GM23248 (cell line): ENCODE measurements around the gene NR2C2. TPM values are rescaled to one million over a fixed set of nuclear protein-coding genes. Genes with fewer than 3 reads are reported as not detected.
A peak's percentile ranks its signal among the peaks of the same experiment; 100 is the strongest.

Experiments
- DNase-seq: peaks from one replicate; pipeline ENCODE4 v3.0.0-alpha.2; 2015
- H2AFZ ChIP-seq: fragments of 200-600 bp; sonication (generic); 2 replicates; pipeline ENCODE4 v1.6.1; 2016; ENCODE audit warnings: antibody characterized with exemption
- H3F3A ChIP-seq: fragments of 200-600 bp; sonication (generic); 2 replicates; pipeline ENCODE4 v1.6.1; 2016; ENCODE audit warnings: mild to moderate bottlenecking, antibody characterized with exemption, mixed run types; ENCODE audit not compliant: insufficient read depth
- H3K27ac ChIP-seq: fragments of 200-600 bp; sonication (generic); 2 replicates; pipeline ENCODE4 v1.5.1; 2016; ENCODE audit warnings: mild to moderate bottlenecking
- H3K27me3 ChIP-seq: fragments of 200-600 bp; sonication (generic); replicated peaks from 2 replicates; pipeline ENCODE4 v1.6.1; 2016; ENCODE audit warnings: mild to moderate bottlenecking; ENCODE audit not compliant: insufficient read depth
- H3K36me3 ChIP-seq: fragments of 200-600 bp; sonication (generic); 2 replicates; pipeline ENCODE4 v1.6.1; 2016; ENCODE audit warnings: low read depth, mild to moderate bottlenecking
- H3K4me1 ChIP-seq: fragments of 200-600 bp; sonication (generic); 2 replicates; pipeline ENCODE4 v1.6.1; 2016; ENCODE audit warnings: mild to moderate bottlenecking; ENCODE audit not compliant: insufficient read depth
- H3K4me2 ChIP-seq: fragments of 200-600 bp; sonication (generic); one replicate; pipeline ENCODE4 v1.6.1; 2016; ENCODE audit warnings: mild to moderate bottlenecking; ENCODE audit not compliant: unreplicated experiment
- H3K4me3 ChIP-seq: fragments of 200-600 bp; sonication (generic); 2 replicates; pipeline ENCODE4 v1.5.1; 2016; ENCODE audit warnings: mild to moderate bottlenecking
- H3K79me2 ChIP-seq: fragments of 200-600 bp; sonication (generic); 2 replicates; pipeline ENCODE4 v1.6.1; 2016; ENCODE audit warnings: mild to moderate bottlenecking; ENCODE audit not compliant: insufficient read depth
- H3K9ac ChIP-seq: fragments of 200-600 bp; sonication (generic); 2 replicates; pipeline ENCODE4 v1.6.1; 2016; ENCODE audit warnings: mild to moderate bottlenecking
- H3K9me2 ChIP-seq: fragments of 200-600 bp; sonication (generic); 2 replicates; pipeline ENCODE4 v1.6.1; 2016; ENCODE audit warnings: mixed run types, mild to moderate bottlenecking, moderate library complexity; ENCODE audit not compliant: insufficient read depth
- H3K9me3 ChIP-seq: fragments of 200-600 bp; sonication (generic); one replicate; pipeline ENCODE4 v1.6.1; 2017; ENCODE audit warnings: low read depth
- H4K20me1 ChIP-seq: fragments of 200-600 bp; sonication (generic); 2 replicates; pipeline ENCODE4 v1.6.0; 2016; ENCODE audit not compliant: insufficient read depth
- EZH2 ChIP-seq: fragments of 200-600 bp; sonication (generic); IDR thresholded peaks from 2 replicates; pipeline ENCODE4 v1.6.1; 2018; ENCODE audit warnings: antibody characterized with exemption, mild to moderate bottlenecking; ENCODE audit not compliant: insufficient read depth, poor library complexity, severe bottlenecking
- EZH2phosphoT487 ChIP-seq: fragments of 200-600 bp; sonication (generic); IDR thresholded peaks from 2 replicates; pipeline ENCODE4 v1.6.1; 2018; ENCODE audit warnings: antibody characterized with exemption, moderate library complexity, mild to moderate bottlenecking, low read depth; ENCODE audit not compliant: insufficient read depth
- WGBS, 2 experiments: methylation state at CpG; one replicate each; pipeline ENCODE4 v1.1.6; 2015 to 2017; ENCODE audit warnings: low lambda C conversion rate in 2 of 2, low coverage in 1 of 2; ENCODE audit errors: missing lambda C conversion rate in 2 of 2; 5-methylcytosine and 5-hydroxymethylcytosine counted together
- in situ Hi-C: fragments of 300-500 bp; cut with MboI; formaldehyde crosslinking; loops from 2 replicates; pipeline ENCODE4 v1.15.0; 2020
- polyA plus RNA-seq: library from polyadenylated mRNA; unstranded; fragments of >200 nt; fragmentation: Nextera tagmentation; extraction: Ambion mirVana; gene quantifications from 2 replicates; pipeline ENCODE4 v1.2.1, GENCODE V29; 2016
- total RNA-seq: library from RNA; depleted of rRNA; stranded (reverse); fragments of >200 nt; shearing (Covaris generic); gene quantifications from 2 replicates; pipeline ENCODE4 v1.2.3, GENCODE V29; 2014

Gene NR2C2
- total and polyA plus RNA-seq, 2 experiments from 2014 or later, result 9.6 to 27.5 TPM

GRCh38 chr3:14988988-14989394 is 41.6 kb downstream of the NR2C2 start:
- Histone ChIP-seq H3K9ac (no peak overlapping the region), H4K20me1 (0 out of 2 replicates have a peak, but pooled peaks cover 7% of the 10 kb centered on the region), H3K4me1 (peaks cover 20% of the 10 kb centered on the region; the same call in 1 of the 2 replicates), H3K4me3 (no peak overlapping the region), H3K36me3 (no peaks in the 10 kb centered on the region), H3K4me2 (no peak overlapping the region), H3K9me2 (no peaks in the 10 kb centered on the region), H3K9me3 (no peaks in the 10 kb centered on the region), H2AFZ (no peak overlapping the region), H3K79me2 (peaks cover 100% of the 10 kb centered on the region), H3K27me3 (no peaks in the 10 kb centered on the region), H3K27ac (no peak overlapping the region), H3F3A (no peaks in the 10 kb centered on the region)
- no peak for DNase-seq
- WGBS, 2 experiments, result 88 to 92% methylated on average over 3 of the region's 3 CpGs
- in situ Hi-C loops, result no loop called here
- TF ChIP-seq EZH2phosphoT487 (no peak), EZH2 (no peak)

DNA sequence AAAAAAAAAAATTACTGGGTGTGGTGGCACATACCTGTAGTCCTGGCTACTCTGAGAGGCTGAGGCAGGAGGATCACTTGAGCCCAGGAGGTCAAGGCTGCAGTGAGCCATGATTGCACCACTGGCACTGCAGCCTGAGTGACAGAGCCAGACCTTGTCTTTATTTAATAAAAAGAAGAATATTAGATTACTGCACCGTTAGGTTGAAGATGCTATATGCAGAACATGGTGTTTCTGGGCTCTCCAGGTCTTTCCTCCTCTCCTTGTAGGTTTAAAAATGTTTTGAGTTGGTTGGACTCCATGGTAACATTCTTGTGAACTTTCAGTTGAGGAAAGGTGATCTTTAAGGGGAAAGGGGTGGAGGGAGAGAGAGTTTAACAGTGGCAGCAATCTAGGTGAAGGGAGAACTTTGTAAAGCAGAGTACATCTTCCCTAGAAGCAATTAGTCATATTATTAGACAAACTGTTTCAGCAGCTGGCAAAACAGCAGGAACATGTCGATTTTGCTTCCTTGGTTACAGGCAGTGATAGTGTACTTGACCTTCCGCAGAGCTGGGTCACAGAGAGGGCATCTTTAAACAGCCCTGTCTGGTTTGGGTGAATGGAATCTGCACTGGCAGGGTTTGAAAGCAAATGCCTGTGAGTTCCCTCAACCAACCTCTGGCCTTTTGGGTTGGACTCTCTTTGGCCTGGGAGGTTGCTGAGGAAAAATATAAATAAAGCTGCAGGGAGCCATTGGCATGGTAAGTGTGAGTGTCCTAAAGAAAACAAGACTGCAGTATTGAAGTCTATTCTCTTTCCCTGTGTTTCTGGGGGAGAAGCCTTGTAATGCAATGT is 42.8 kb downstream of the NR2C2 start:
- Histone ChIP-seq H3K79me2 (peaks cover 100% of the 10 kb centered on the region), H3K27ac (no peak overlapping the region), H3K9me3 (no peaks in the 10 kb centered on the region), H4K20me1 (0 out of 2 replicates have a peak, but pooled peaks cover 7% of the 10 kb centered on the region), H2AFZ (no peak overlapping the region), H3K9me2 (no peaks in the 10 kb centered on the region), H3K36me3 (no peaks in the 10 kb centered on the region), H3K4me1 (peaks cover 20% of the 10 kb centered on the region; the same call in 1 of the 2 replicates), H3K9ac (no peak overlapping the region), H3K27me3 (no peaks in the 10 kb centered on the region), H3K4me2 (no peak overlapping the region), H3K4me3 (no peak overlapping the region), H3F3A (no peaks in the 10 kb centered on the region)
- TF ChIP-seq EZH2phosphoT487, result no peak
- TF ChIP-seq EZH2, result no peak
- in situ Hi-C loops, result no loop called here
- peak; percentile 18 for DNase-seq
- 44 to 57% methylated on average over 3 of the region's 3 CpGs for WGBS, 2 experiments

DNA sequence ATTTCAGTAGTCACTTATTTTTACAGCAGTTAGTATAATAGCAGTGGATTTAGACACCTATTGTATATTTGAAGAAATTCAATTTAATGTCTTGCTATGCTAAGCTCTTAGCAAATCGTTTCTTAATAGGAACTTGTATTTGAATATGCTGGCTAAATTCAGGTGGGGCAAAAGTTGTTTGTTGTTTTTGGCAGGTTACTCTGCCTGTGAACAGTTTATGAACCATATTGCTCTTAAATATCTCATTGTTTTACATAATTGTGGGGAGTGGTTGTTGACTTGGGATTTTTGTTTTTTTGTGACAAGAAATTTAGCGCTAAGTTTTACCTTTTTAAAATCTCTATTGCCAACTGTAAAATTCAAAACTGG is 43.4 kb downstream of the NR2C2 start:
- Histone ChIP-seq H3K27me3 (no peaks in the 10 kb centered on the region), H3K9ac (no peak overlapping the region), H3K4me2 (no peak overlapping the region), H3K9me3 (no peaks in the 10 kb centered on the region), H3K4me1 (peaks cover 20% of the 10 kb centered on the region; the same call in 1 of the 2 replicates), H3K9me2 (no peaks in the 10 kb centered on the region), H3K36me3 (no peaks in the 10 kb centered on the region), H4K20me1 (0 out of 2 replicates have a peak, but pooled peaks cover 7% of the 10 kb centered on the region), H3F3A (no peaks in the 10 kb centered on the region), H3K27ac (no peak overlapping the region), H2AFZ (no peak overlapping the region), H3K4me3 (no peak overlapping the region), H3K79me2 (peaks cover 100% of the 10 kb centered on the region)
- 52 to 61% methylated on average over 2 of the region's 2 CpGs for WGBS, 2 experiments
- in situ Hi-C loops, result no loop called here
- DNase-seq, result no peak
- TF ChIP-seq EZH2phosphoT487, result no peak
- no peak for TF ChIP-seq EZH2

DNA sequence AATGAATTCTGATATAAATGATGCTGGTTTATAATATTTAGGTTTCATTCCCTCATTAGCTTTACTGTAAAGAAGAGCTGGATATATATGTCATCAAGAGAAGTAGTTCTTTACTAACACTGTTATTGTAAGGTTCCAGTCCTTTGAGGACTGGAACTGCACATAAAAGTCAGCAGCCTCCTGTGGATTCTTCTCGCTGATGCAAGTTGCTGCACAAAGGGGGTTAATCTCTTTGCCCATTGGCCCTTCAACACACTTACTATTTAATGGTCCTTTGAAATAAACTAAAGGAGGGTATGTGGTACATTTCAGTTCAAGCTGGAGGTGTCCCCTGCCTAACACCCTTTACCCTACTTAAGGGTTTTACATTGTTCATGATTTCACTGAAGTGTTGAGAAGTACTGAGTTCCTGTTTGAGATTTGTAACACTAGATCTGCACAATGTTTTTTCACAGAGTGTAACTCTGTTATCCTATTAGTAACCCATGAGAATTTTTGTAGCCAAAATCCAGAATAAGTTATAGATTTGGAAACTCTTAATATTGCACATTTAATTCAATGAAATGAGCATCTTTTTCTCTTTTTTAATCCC is 43.9 kb downstream of the NR2C2 start:
- no peak for DNase-seq
- Histone ChIP-seq H3K4me3 (no peak overlapping the region), H3K9me3 (no peaks in the 10 kb centered on the region), H3K4me1 (peaks cover 20% of the 10 kb centered on the region; the same call in 1 of the 2 replicates), H3K9me2 (no peaks in the 10 kb centered on the region), H3K79me2 (peaks cover 100% of the 10 kb centered on the region), H4K20me1 (0 out of 2 replicates have a peak, but pooled peaks cover 7% of the 10 kb centered on the region), H3F3A (no peaks in the 10 kb centered on the region), H3K36me3 (no peaks in the 10 kb centered on the region), H3K27ac (no peak overlapping the region), H3K9ac (no peak overlapping the region), H3K4me2 (no peak overlapping the region), H2AFZ (no peak overlapping the region), H3K27me3 (no peaks in the 10 kb centered on the region)
- 100% methylated on average over 1 of the region's 1 CpG for WGBS, 2 experiments
- in situ Hi-C loops, result no loop called here
- TF ChIP-seq EZH2 (no peak), EZH2phosphoT487 (no peak)
